ENCODE results near the gene ATP2B2.

GRCh38 chr3:10408680-10409079, 96.7 kb downstream of the ATP2B2 start:
- no peak for TF ChIP-seq CTCF (IDR thresholded peaks at IDR 0.05)
- TF ChIP-seq POLR2A (IDR thresholded peaks at IDR 0.05), result no peak

All from uterus (tissue), 2 donors.